ENCODE results near the gene FAM118A. TPM values are rescaled to one million over a fixed set of nuclear protein-coding genes. Genes with fewer than 3 reads are reported as not detected.
"Not testable (repeated sequence)": the region's sequence is repeated elsewhere in the genome, so short reads cannot be mapped to it uniquely, and the experiment has no call there.

Gene FAM118A
- total RNA-seq, 2 experiments from 2014 or later, result 35.6 to 37.0 TPM

DNA sequence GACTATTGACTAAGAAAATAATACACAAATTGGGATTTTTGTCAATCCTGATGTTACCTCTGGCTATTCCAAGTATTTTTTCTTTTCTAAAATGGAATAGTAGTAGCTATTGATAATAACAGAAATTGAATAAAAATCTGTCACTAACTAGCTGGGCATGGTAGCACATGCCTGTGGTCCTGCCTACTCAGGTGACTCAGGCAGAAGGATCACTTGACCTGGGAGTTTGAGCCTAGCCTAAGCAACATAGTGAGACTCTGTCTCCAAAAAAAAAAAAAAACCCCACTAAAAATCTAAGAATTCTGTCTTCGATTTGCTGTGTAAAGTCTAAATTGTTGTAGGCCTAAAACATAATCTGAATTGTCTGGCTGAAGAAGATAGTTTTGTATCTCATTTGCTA, 42.2 kb downstream of the FAM118A start:
- Mint-ChIP-seq H3K27me3 (no peaks in the 10 kb centered on the region), H3K9me3 (no peaks in the 10 kb centered on the region), H3K4me1 (peaks cover 11% of the 10 kb centered on the region), H3K36me3 (ENCODE audit: low read depth) (peaks cover 7% of the 10 kb centered on the region), H3K4me3 (no peak overlapping the region), H3K27ac (no peak overlapping the region)
- POLR2A ChIA-PET, result no interaction called here
- CTCF ChIA-PET, result interaction anchor here (0.6 to 0.9 kb wide), 2 partner anchors 20 to 39 kb away, joined by 3 to 4 read pairs; no protein-coding TSS in a partner anchor
- no peak for DNase-seq

DNA sequence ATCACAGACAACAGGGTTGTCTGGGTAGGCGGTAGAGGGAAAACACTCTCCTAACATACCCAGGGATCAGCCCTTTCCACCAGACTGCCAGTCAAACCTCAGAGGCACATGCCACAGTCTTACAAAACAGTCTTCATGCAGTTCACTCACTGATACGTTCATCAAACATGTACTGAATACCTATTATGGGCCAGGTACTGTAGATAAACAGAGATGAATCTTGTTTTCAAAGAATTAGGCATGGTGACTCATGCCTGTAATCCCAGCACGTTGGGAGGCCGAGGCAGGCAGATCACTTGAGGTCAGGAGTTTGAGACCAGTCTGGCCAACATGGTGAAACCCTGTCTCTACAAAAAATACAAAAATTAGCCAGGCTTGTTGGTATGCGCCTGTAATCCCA, 43.0 kb downstream of the FAM118A start:
- H3K27me3 Mint-ChIP-seq; H3K36me3 Mint-ChIP-seq (ENCODE audit: low read depth); H3K4me3 Mint-ChIP-seq; POLR2A ChIA-PET; H3K9me3 Mint-ChIP-seq; H3K27ac Mint-ChIP-seq; DNase-seq: not testable (repeated sequence)
- CTCF ChIA-PET, result interaction anchor here (0.6 to 0.9 kb wide), 2 partner anchors 21 to 38 kb away, joined by 3 to 4 read pairs; no protein-coding TSS in a partner anchor
- H3K4me1 Mint-ChIP-seq, result peaks cover 12% of the 10 kb centered on the region

DNA sequence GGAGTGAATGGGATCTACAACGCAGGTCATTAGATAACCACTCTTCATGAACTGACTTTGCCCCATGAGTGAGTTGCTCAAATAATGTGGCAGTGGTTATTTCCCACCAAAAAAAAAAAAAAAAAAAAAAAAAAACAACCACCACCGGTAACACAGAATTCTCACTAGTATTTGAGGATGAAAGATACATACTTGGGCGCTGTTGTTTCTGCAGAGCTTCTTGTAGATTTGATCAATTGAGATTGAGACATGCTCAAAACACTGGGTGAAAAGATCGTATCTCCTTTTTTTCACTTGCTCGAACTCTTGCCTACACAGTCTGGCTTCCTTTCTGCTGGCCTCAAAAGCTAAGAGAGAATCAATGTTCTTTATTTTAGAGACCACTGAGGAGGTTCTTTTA, 44.1 kb downstream of the FAM118A start:
- CTCF ChIA-PET, result no interaction called here
- Mint-ChIP-seq H3K4me3 (no peak overlapping the region), H3K27ac (no peak overlapping the region), H3K27me3 (no peaks in the 10 kb centered on the region), H3K9me3 (no peaks in the 10 kb centered on the region), H3K4me1 (peaks cover 12% of the 10 kb centered on the region), H3K36me3 (ENCODE audit: low read depth) (peaks cover 7% of the 10 kb centered on the region)
- POLR2A ChIA-PET, result no interaction called here
- DNase-seq, result no peak

DNA sequence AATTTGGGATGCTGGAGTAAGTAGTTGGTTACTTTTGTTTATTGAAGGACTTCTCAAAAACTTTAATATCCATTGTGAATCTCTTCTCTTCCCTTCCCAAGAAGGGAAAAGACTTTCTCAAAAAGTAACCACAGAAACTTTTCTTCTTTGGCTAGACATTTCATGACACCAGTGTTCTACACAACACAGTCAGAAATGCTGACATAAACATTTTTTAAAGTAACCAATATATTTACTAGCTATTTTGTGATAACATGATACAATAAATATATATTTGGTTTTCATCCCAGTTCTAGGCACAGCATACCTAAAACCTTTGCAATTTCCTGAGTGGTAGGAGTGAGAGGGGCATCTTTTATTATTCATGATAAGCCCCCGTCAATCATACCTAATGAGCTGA, 47.8 kb downstream of the FAM118A start:
- POLR2A ChIA-PET, result no interaction called here
- no peak for DNase-seq
- Mint-ChIP-seq H3K9me3 (no peaks in the 10 kb centered on the region), H3K27ac (no peak overlapping the region), H3K4me3 (no peak overlapping the region), H3K4me1 (peaks cover 9% of the 10 kb centered on the region), H3K36me3 (ENCODE audit: low read depth) (peaks cover 4% of the 10 kb centered on the region), H3K27me3 (peaks cover 12% of the 10 kb centered on the region)
- CTCF ChIA-PET, result interaction anchor here (0.6 to 1.0 kb wide), 3 partner anchors 13 to 966 kb away, joined by 3 to 4 read pairs (median 3); no protein-coding TSS in a partner anchor

DNA sequence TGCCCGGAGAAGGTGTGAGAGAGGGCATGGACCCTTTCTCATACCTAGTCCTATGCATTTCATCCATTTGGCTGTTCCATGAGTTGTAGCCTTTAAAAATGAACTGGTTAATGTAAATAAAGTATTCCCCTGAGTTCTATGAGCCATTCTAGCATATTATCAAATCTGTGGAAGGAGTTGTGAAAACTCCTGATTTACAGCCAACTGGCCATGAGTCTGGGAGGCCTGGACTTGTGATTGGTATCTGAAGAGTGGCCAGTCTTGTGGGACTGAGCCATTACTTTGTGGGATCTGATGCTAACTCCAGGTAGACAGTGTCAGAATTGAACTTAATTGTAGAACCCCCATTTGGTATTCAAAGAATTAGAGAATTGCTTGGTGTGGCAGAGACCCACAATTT, 48.4 kb downstream of the FAM118A start:
- CTCF ChIA-PET, result interaction anchor here (0.8 kb wide), 1 partner anchor 104 kb away, joined by 3 read pairs; no protein-coding TSS in a partner anchor
- DNase-seq, result no peak
- Mint-ChIP-seq H3K36me3 (ENCODE audit: low read depth) (peaks cover 4% of the 10 kb centered on the region), H3K4me3 (no peak overlapping the region), H3K27ac (no peak overlapping the region), H3K9me3 (no peaks in the 10 kb centered on the region), H3K27me3 (peaks cover 15% of the 10 kb centered on the region), H3K4me1 (peaks cover 9% of the 10 kb centered on the region)
- POLR2A ChIA-PET, result no interaction called here

DNA sequence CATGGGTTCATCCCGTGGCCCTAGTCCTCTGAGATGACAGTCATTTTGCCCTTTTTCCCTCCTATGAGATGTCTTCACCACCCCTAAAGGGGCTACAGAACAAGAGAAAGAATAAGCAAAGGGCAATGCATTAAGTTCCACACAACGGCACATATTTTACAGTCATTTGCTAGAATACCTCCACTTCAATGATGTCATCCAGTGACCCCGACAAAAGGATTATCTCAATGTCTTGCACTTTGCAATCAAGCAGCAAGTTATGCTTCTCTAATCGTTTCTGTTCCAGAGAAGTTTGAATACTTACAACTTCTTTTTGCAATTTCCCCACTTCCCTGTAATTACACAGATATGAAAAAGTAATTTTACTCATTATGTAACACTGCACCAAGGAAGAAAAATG, 49.9 kb downstream of the FAM118A start:
- POLR2A ChIA-PET, result no interaction called here
- H3K4me3 Mint-ChIP-seq, result no peak overlapping the region

DNA sequence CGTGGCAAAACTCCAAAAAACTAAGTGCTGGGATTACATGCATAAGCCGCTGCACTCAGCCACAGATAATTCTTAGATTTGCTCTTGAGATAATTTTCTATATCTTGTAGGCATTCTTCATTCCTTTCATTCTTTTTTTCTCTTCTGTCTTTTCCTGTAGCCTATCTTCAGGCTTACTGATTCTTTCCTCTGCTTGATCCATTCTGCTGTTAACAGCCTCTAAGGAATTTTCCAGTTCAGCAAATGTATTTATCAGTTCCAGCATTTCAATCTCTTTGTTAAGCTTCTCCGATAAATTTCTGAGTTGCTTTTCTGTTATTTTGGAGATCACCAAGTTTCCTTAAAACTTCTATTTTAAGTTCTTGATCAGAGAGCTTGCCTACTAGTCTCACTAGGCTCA, 57.0 kb downstream of the FAM118A start:
- DNase-seq, result no peak
- Mint-ChIP-seq H3K9me3 (peaks cover 6% of the 10 kb centered on the region), H3K4me1 (no peaks in the 10 kb centered on the region), H3K27ac (no peak overlapping the region), H3K4me3 (no peak overlapping the region), H3K27me3 (peaks cover 21% of the 10 kb centered on the region), H3K36me3 (ENCODE audit: low read depth) (peaks cover 4% of the 10 kb centered on the region)
- ChIA-PET CTCF (no interaction called here), POLR2A (no interaction called here)

More for the DNA sequence above, 49.9 kb downstream of the FAM118A start:
- CTCF ChIA-PET, result interaction anchor here (1.0 kb wide), 1 partner anchor 11 kb away, joined by 3 read pairs; no protein-coding TSS in a partner anchor
- Mint-ChIP-seq H3K27me3 (peaks cover 18% of the 10 kb centered on the region), H3K9me3 (no peaks in the 10 kb centered on the region), H3K27ac (no peak overlapping the region), H3K4me1 (peaks cover 2% of the 10 kb centered on the region), H3K36me3 (ENCODE audit: low read depth) (no peaks in the 10 kb centered on the region)
- no peak for DNase-seq

DNA sequence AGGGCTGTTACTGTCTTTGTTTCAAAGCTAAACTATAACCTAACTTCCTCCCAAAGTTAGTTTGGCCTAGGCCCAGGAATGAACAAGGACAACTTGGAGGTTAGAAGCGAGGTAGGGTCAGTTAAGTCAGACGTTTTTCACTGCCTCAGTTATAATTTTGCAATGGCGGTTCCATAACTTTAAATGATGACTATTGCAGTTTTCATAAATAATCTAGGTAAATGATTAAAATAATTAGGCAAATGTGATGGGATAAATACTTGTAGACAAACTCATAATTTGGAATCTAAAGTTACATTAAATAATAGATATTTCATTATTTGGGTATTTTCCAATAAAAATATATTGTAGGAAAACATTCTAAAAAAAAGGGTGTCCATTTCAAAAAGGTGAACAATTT, 63.9 kb downstream of the FAM118A start:
- H3K27ac Mint-ChIP-seq; H3K4me3 Mint-ChIP-seq; H3K36me3 Mint-ChIP-seq (ENCODE audit: low read depth); H3K27me3 Mint-ChIP-seq; CTCF ChIA-PET; H3K4me1 Mint-ChIP-seq; DNase-seq; H3K9me3 Mint-ChIP-seq; POLR2A ChIA-PET: not testable (repeated sequence)

DNA sequence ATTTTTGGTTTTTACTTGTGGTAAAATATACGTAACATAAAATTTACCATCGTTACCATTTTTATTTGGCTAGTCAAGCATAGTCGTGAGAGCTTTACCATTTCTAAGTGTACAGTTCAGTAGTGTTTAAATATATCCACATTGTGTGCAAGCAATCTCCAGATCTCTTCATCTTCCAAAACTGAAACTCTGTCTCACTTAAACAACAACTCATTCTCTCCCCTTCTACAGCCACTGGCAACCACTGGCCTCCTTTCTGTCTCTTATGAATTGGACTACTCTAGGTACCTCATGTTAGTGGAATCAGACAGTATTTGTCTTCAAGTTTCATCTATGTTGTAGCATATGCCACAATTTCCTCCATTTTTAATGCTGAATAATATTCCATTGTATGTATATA, 66.3 kb downstream of the FAM118A start:
- Mint-ChIP-seq H3K27ac (no peak overlapping the region), H3K36me3 (ENCODE audit: low read depth) (peaks cover 2% of the 10 kb centered on the region), H3K9me3 (no peaks in the 10 kb centered on the region), H3K27me3 (peaks cover 10% of the 10 kb centered on the region), H3K4me3 (no peak overlapping the region), H3K4me1 (peaks cover 6% of the 10 kb centered on the region)
- no peak for DNase-seq
- ChIA-PET POLR2A (interaction anchor here (0.7 kb wide), 1 partner anchor 8 kb away, joined by 3 read pairs; no protein-coding TSS in a partner anchor), CTCF (no interaction called here)

DNA sequence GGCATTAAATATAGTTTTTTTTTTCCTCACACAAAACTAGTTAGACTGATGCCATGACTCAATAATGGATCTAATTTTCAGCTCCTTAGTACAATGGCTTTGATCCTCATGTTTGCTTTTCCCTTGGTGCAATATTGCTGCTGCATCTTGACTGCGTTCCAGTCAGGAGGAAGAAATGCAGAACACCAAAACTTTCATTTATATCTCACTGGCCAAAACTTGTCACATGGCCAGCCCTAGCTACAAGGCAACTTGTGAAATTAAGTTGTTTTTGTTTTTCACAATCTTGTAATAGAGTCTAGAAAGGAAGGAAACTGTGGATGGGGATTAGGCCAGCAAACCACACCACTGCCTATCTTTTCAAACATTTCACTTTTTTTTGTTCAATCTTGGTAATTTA, 67.0 kb downstream of the FAM118A start:
- Mint-ChIP-seq H3K27ac (no peak overlapping the region), H3K4me1 (peaks cover 6% of the 10 kb centered on the region), H3K4me3 (no peak overlapping the region), H3K27me3 (peaks cover 10% of the 10 kb centered on the region), H3K9me3 (no peaks in the 10 kb centered on the region), H3K36me3 (ENCODE audit: low read depth) (peaks cover 2% of the 10 kb centered on the region)
- ChIA-PET POLR2A (no interaction called here), CTCF (no interaction called here)
- no peak for DNase-seq

DNA sequence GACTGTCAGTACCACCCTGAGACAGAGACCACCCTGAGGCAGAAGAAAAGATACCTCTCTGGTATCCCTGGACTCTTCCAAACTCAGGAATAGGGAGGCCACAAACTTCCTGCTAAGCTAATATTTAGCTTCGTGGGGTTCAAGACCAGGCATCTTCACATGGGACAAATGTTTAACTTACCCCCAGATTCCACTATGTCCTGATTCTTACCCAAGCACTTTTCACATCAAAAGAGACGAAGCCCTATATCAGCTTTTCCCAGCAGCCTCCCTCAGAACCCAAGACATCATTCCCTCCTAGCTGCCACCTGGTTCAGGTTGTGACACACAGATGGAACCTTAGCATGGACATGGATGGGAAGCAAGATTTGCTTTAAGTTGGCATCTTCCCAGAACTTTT, 71.6 kb downstream of the FAM118A start:
- peaks cover 14% of the 10 kb centered on the region for H3K27me3 Mint-ChIP-seq
- H3K4me3 Mint-ChIP-seq, result no peak overlapping the region
- H3K27ac Mint-ChIP-seq, result no peak overlapping the region
- ChIA-PET CTCF (no interaction called here), POLR2A (no interaction called here)
- H3K36me3 Mint-ChIP-seq (ENCODE audit: low read depth), result no peaks in the 10 kb centered on the region
- H3K9me3 Mint-ChIP-seq, result no peaks in the 10 kb centered on the region
- H3K4me1 Mint-ChIP-seq, result peaks cover 4% of the 10 kb centered on the region
- no peak for DNase-seq

DNA sequence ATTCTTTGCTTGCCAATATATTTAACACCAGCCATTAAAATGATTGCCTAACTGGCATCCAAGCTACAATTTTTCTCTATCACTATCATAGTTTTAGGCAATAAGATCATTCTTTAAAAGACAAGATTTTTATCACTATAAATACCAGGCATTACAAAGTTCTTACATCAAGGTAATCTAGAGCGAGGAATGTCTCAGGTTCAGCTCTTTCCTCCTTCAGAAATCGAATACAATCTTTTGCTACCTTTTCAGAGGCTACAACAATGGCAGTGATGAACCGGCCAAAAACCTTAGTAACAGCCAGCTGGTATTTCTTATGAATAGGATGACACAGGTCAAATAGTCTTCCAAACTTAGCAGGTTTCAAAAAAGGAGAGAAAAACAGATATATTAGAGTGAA, 79.8 kb downstream of the FAM118A start:
- Mint-ChIP-seq H3K4me1 (no peaks in the 10 kb centered on the region), H3K9me3 (no peaks in the 10 kb centered on the region), H3K27me3 (peaks cover 18% of the 10 kb centered on the region), H3K36me3 (ENCODE audit: low read depth) (no peaks in the 10 kb centered on the region), H3K27ac (no peak overlapping the region), H3K4me3 (no peak overlapping the region)
- POLR2A ChIA-PET, result no interaction called here
- no peak for DNase-seq
- CTCF ChIA-PET, result interaction anchor here (0.5 to 1.3 kb wide), 3 partner anchors 9 to 43 kb away, joined by 3 read pairs; no protein-coding TSS in a partner anchor
